A673 (cell line): ENCODE measurements around the gene EHMT1. TPM values are rescaled to one million over a fixed set of nuclear protein-coding genes. Genes with fewer than 3 reads are reported as not detected.

Experiments
- BruUV-seq: library from RNA; stranded (reverse); fragments of 400-500 nt; replicated peaks from 2 replicates; lab custom pipeline; 2021; lab: Mats Ljungman, UMichigan
- CTCF ChIA-PET: fragments of 300-600 bp; sonication (Branson Sonifier 250); formaldehyde crosslinking; loops from one replicate; lab custom pipeline; 2022; ENCODE audit warnings: antibody characterized with exemption; lab: Charles Lee
- POLR2A ChIA-PET: fragments of 300-600 bp; sonication (Branson Sonifier 250); formaldehyde crosslinking; loops from one replicate; lab custom pipeline; 2022; ENCODE audit warnings: antibody characterized with exemption; ENCODE audit not compliant: low non-redundant PET; lab: Charles Lee
- DNase-seq: peaks from one replicate; pipeline ENCODE4 v3.0.0-alpha.2; 2015; ENCODE audit warnings: low spot score
- H3K27ac ChIP-seq: fragments of 200-600 bp; sonication (generic); 2 replicates; pipeline ENCODE4 v1.5.1; 2016; ENCODE audit warnings: mixed run types, low read depth, mild to moderate bottlenecking, mixed read lengths, antibody characterized with exemption, low read length; ENCODE audit not compliant: poor library complexity, severe bottlenecking
- H3K27me3 ChIP-seq: fragments of 200-600 bp; sonication (generic); replicated peaks from 2 replicates; pipeline ENCODE4 v1.6.1; 2017; ENCODE audit warnings: mixed run types, low read depth, mild to moderate bottlenecking, mixed read lengths, antibody characterized with exemption, low read length; ENCODE audit not compliant: insufficient read depth, poor library complexity
- H3K36me3 ChIP-seq: fragments of 200-600 bp; sonication (generic); 2 replicates; pipeline ENCODE4 v1.6.1; 2016; ENCODE audit warnings: mixed run types, mild to moderate bottlenecking, mixed read lengths, antibody characterized with exemption, low read length; ENCODE audit not compliant: insufficient read depth, poor library complexity, severe bottlenecking
- H3K4me1 ChIP-seq: fragments of 200-600 bp; sonication (generic); 2 replicates; pipeline ENCODE4 v1.6.1; 2017; ENCODE audit warnings: mixed run types, mild to moderate bottlenecking, mixed read lengths, antibody characterized with exemption, low read length; ENCODE audit not compliant: insufficient read depth, poor library complexity, severe bottlenecking
- H3K4me3 ChIP-seq: fragments of 200-600 bp; sonication (generic); 2 replicates; pipeline ENCODE4 v1.5.1; 2016; ENCODE audit warnings: low read depth, mixed run types, mild to moderate bottlenecking, mixed read lengths, low read length; ENCODE audit not compliant: poor library complexity, severe bottlenecking
- H3K9me3 ChIP-seq: fragments of 200-600 bp; sonication (generic); 2 replicates; pipeline ENCODE4 v1.6.1; 2016; ENCODE audit warnings: mixed run types, low read depth, mild to moderate bottlenecking, mixed read lengths, antibody characterized with exemption, low read length; ENCODE audit not compliant: poor library complexity, severe bottlenecking
- EZH2 ChIP-seq: fragments of 200-600 bp; sonication (generic); IDR thresholded peaks from 2 replicates; pipeline ENCODE4 v1.6.1; 2017; ENCODE audit warnings: borderline replicate concordance, low read depth, mild to moderate bottlenecking, mixed read lengths, antibody characterized with exemption, low read length; ENCODE audit not compliant: poor library complexity, severe bottlenecking
- intact Hi-C: fragments of 100-400 bp; cut with micrococcal nuclease; formaldehyde crosslinking; loops from one replicate; pipeline ENCODE4 v1.10.0; 2022; ENCODE audit not compliant: unreplicated experiment
- total RNA-seq: library from RNA; stranded (reverse); gene quantifications from 2 replicates; pipeline ENCODE4 v1.2.3, GENCODE V29; 2021
- TF ChIP-seq, protein P1 (sequence below): fragments of 300-800, 200-600 bp; sonication (generic); conservative IDR thresholded peaks from 2 replicates; pipeline ENCODE4 v1.5.1; 2017; ENCODE audit warnings: low read depth, mild to moderate bottlenecking, antibody characterized with exemption, low read length, moderate library complexity, mixed read lengths

Gene EHMT1
- total RNA-seq, 1 experiment from 2014 or later, result 115 TPM

DNA sequence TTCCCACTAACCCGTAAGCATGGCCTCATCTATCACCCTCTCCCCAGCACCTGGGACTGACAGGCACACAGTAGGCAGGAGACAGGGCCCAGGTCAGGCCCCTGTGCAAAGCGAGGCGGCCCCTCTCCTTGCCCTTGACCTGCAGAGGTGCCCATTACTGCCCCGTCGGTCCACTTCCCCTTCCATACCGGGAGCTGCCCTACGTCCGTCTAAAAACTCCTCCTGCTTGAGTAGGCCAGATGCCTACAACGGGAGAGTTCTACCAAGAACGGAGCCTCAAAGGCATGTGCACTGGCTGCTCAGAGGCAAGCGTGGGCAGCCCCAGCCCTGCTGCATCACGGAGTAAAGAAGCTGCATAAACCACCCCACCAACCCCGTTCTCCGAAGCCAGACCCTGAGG is 35.5 kb upstream of the EHMT1 start:
- Histone ChIP-seq H3K36me3 (peaks cover 55% of the 10 kb centered on the region), H3K4me1 (peaks cover 6% of the 10 kb centered on the region), H3K4me3 (no peak overlapping the region), H3K27me3 (no peaks in the 10 kb centered on the region), H3K9me3 (no peaks in the 10 kb centered on the region), H3K27ac (peak overlapping the region; percentile 57)
- BruUV-seq, result no TSS peak
- intact Hi-C loops, result no loop called here
- POLR2A ChIA-PET, result no interaction called here
- DNase-seq, result no peak
- TF ChIP-seq, protein P1, sequence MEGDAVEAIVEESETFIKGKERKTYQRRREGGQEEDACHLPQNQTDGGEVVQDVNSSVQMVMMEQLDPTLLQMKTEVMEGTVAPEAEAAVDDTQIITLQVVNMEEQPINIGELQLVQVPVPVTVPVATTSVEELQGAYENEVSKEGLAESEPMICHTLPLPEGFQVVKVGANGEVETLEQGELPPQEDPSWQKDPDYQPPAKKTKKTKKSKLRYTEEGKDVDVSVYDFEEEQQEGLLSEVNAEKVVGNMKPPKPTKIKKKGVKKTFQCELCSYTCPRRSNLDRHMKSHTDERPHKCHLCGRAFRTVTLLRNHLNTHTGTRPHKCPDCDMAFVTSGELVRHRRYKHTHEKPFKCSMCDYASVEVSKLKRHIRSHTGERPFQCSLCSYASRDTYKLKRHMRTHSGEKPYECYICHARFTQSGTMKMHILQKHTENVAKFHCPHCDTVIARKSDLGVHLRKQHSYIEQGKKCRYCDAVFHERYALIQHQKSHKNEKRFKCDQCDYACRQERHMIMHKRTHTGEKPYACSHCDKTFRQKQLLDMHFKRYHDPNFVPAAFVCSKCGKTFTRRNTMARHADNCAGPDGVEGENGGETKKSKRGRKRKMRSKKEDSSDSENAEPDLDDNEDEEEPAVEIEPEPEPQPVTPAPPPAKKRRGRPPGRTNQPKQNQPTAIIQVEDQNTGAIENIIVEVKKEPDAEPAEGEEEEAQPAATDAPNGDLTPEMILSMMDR, result no peak
- TF ChIP-seq EZH2, result no peak
- CTCF ChIA-PET, result no interaction called here

DNA sequence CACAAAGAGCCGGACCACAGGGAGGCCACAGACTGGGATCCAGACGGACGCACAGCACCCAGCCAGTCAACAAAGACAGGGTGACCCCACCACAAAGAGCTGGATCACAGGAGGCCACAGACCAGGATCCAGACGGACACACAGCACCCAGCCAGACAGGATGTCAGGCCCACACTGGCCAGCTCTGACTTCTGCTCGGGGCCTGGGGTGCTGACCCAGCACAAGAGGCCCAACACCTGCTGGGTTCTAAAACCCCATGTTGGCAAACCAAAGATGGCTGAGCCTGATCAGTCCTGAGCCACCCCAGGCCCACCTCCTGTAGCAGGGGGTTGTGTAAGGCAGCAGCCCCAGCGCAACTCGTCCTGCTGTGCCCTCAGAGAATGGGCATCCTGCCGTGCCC is 34.8 kb upstream of the EHMT1 start:
- CTCF ChIA-PET, result no interaction called here
- H3K27ac ChIP-seq, result peak overlapping the region; percentile 57
- peaks cover 58% of the 10 kb centered on the region for H3K36me3 ChIP-seq
- H3K4me3 ChIP-seq, result no peak overlapping the region
- H3K4me1 ChIP-seq, result peaks cover 9% of the 10 kb centered on the region
- no TSS peak for BruUV-seq
- intact Hi-C loops, result no loop called here
- no peaks in the 10 kb centered on the region for H3K27me3 ChIP-seq
- no peaks in the 10 kb centered on the region for H3K9me3 ChIP-seq
- TF ChIP-seq, protein P1, result no peak
- TF ChIP-seq EZH2, result no peak
- DNase-seq, result no peak
- POLR2A ChIA-PET, result no interaction called here

GRCh38 chr9:137586854-137587253 is 32.0 kb upstream of the EHMT1 start:
- ChIA-PET POLR2A (no interaction called here), CTCF (no interaction called here)
- no TSS peak for BruUV-seq
- DNase-seq, result no peak
- no peak overlapping the region for H3K4me3 ChIP-seq
- peaks cover 52% of the 10 kb centered on the region for H3K36me3 ChIP-seq
- intact Hi-C loops, result no loop called here
- no peaks in the 10 kb centered on the region for H3K9me3 ChIP-seq
- no peak overlapping the region for H3K27ac ChIP-seq
- H3K27me3 ChIP-seq, result no peaks in the 10 kb centered on the region
- TF ChIP-seq EZH2, result no peak
- TF ChIP-seq, protein P1, result no peak
- H3K4me1 ChIP-seq, result peaks cover 7% of the 10 kb centered on the region
